GM12891 (cell line): ENCODE measurements around the gene ST6GALNAC3.
"Not testable (repeated sequence)": the region's sequence is repeated elsewhere in the genome, so short reads cannot be mapped to it uniquely, and the experiment has no call there.

Experiments used
- DNase-seq: peaks from one replicate; pipeline ENCODE4 v3.0.0; 2011; ENCODE audit warnings: low spot score; ENCODE audit not compliant: insufficient read length
- FAIRE-seq: peaks from 2 replicates; lab custom pipeline; 2011; peaks lifted over from hg19 to GRCh38; lab: Jason Lieb, UNC
- PAX5 ChIP-seq: IDR thresholded peaks from 2 replicates; pipeline ENCODE4 v1.6.1; 2011; ENCODE audit warnings: low read length, moderate library complexity, mild to moderate bottlenecking; ENCODE audit not compliant: insufficient read depth, severe bottlenecking
- POLR2A ChIP-seq: IDR thresholded peaks from 2 replicates; pipeline ENCODE4 v1.6.1; 2011; ENCODE audit warnings: low read depth, low read length, control low read depth
- POLR2AphosphoS5 ChIP-seq: IDR thresholded peaks from 2 replicates; pipeline ENCODE4 v1.6.1; 2011; ENCODE audit warnings: low read depth, low read length, control low read depth
- POU2F2 ChIP-seq: IDR thresholded peaks from 2 replicates; pipeline ENCODE4 v1.6.1; 2011; ENCODE audit warnings: low read depth, mild to moderate bottlenecking, control low read depth, low read length, moderate library complexity
- SPI1 ChIP-seq: IDR thresholded peaks from 2 replicates; pipeline ENCODE4 v1.6.1; 2011; ENCODE audit warnings: low read depth, low read length, control low read depth
- TAF1 ChIP-seq: IDR thresholded peaks from 2 replicates; pipeline ENCODE4 v1.6.1; 2011; ENCODE audit warnings: low read depth, low read length, control low read depth

ST6GALNAC3 gene

GRCh38 chr1:76048219-76048618 lies 26.3 kb upstream of the ST6GALNAC3 start:
- no peak for FAIRE-seq
- TF ChIP-seq POU2F2 (no peak), TAF1 (no peak), POLR2AphosphoS5 (no peak), POLR2A (no peak), SPI1 (no peak), PAX5 (no peak)
- no peak for DNase-seq

GRCh38 chr1:76048926-76049325 lies 25.6 kb upstream of the ST6GALNAC3 start:
- TF ChIP-seq PAX5 (no peak), POLR2AphosphoS5 (no peak), SPI1 (no peak), POLR2A (no peak), TAF1 (no peak), POU2F2 (no peak)
- FAIRE-seq (no peak), DNase-seq (no peak)

GRCh38 chr1:76049498-76049897 lies 25.0 kb upstream of the ST6GALNAC3 start:
- DNase-seq = no peak
- no peak for FAIRE-seq
- TF ChIP-seq POU2F2 = no peak
- TF ChIP-seq POLR2A = no peak
- no peak for TF ChIP-seq POLR2AphosphoS5

GRCh38 chr1:76050073-76050472 lies 24.5 kb upstream of the ST6GALNAC3 start:
- DNase-seq, FAIRE-seq: not testable (repeated sequence)

- no peak for TF ChIP-seq SPI1
- no peak for TF ChIP-seq PAX5
- no peak for TF ChIP-seq TAF1
- TF ChIP-seq POU2F2 = no peak
- no peak for TF ChIP-seq POLR2AphosphoS5
- no peak for TF ChIP-seq POLR2A
- DNase-seq (no peak), FAIRE-seq (no peak)
Measured at GRCh38 chr1:76053021-76053420, 21.5 kb upstream of the ST6GALNAC3 start.

GRCh38 chr1:76054359-76054758 lies 20.2 kb upstream of the ST6GALNAC3 start:
- no peak for TF ChIP-seq POU2F2
- no peak for TF ChIP-seq POLR2A
- TF ChIP-seq POLR2AphosphoS5 = no peak
- TF ChIP-seq TAF1 = no peak
- TF ChIP-seq PAX5 = no peak
- TF ChIP-seq SPI1 = no peak
- FAIRE-seq (no peak), DNase-seq (no peak)

- DNase-seq (no peak), FAIRE-seq (no peak)
- TF ChIP-seq TAF1 (no peak), POU2F2 (no peak), POLR2AphosphoS5 (no peak), POLR2A (no peak), PAX5 (no peak), SPI1 (no peak)
Measured at GRCh38 chr1:76055987-76056386, 18.6 kb upstream of the ST6GALNAC3 start.

- FAIRE-seq (no peak), DNase-seq (no peak)
- TF ChIP-seq POLR2A = no peak
- no peak for TF ChIP-seq POU2F2
- TF ChIP-seq POLR2AphosphoS5 = no peak
- TF ChIP-seq TAF1 = no peak
- TF ChIP-seq PAX5 = no peak
- TF ChIP-seq SPI1 = no peak
Measured at GRCh38 chr1:76059451-76059850, 15.1 kb upstream of the ST6GALNAC3 start.

GRCh38 chr1:76065270-76065669 lies 9.3 kb upstream of the ST6GALNAC3 start:
- no peak for FAIRE-seq
- no peak for DNase-seq
- no peak for TF ChIP-seq POLR2AphosphoS5

- no peak for TF ChIP-seq POLR2AphosphoS5
- no peak for TF ChIP-seq SPI1
- TF ChIP-seq TAF1 = no peak
- TF ChIP-seq POLR2A = no peak
- TF ChIP-seq POU2F2 = no peak
- no peak for TF ChIP-seq PAX5
- FAIRE-seq = no peak
Measured at GRCh38 chr1:76066394-76066793, 8.2 kb upstream of the ST6GALNAC3 start.

GRCh38 chr1:76068542-76068941 lies 6.0 kb upstream of the ST6GALNAC3 start:
- FAIRE-seq (no peak), DNase-seq (no peak)
- TF ChIP-seq POLR2A (no peak), SPI1 (no peak), TAF1 (no peak)

More at GRCh38 chr1:76066394-76066793, 8.2 kb upstream of the ST6GALNAC3 start:
- DNase-seq = no peak

- FAIRE-seq (no peak), DNase-seq (no peak)
- no peak for TF ChIP-seq POU2F2
- no peak for TF ChIP-seq SPI1
- no peak for TF ChIP-seq TAF1
- no peak for TF ChIP-seq POLR2AphosphoS5
- TF ChIP-seq PAX5 = no peak
- no peak for TF ChIP-seq POLR2A
Measured at GRCh38 chr1:76068953-76069561, 5.5 kb upstream of the ST6GALNAC3 start.
